ENCODE measurements around the gene PPY. TPM values are rescaled to one million over a fixed set of nuclear protein-coding genes. Genes with fewer than 3 reads are reported as not detected.

The PPY gene, protein sequence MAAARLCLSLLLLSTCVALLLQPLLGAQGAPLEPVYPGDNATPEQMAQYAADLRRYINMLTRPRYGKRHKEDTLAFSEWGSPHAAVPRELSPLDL
- not detected for polyA plus RNA-seq (2013)

DNA sequence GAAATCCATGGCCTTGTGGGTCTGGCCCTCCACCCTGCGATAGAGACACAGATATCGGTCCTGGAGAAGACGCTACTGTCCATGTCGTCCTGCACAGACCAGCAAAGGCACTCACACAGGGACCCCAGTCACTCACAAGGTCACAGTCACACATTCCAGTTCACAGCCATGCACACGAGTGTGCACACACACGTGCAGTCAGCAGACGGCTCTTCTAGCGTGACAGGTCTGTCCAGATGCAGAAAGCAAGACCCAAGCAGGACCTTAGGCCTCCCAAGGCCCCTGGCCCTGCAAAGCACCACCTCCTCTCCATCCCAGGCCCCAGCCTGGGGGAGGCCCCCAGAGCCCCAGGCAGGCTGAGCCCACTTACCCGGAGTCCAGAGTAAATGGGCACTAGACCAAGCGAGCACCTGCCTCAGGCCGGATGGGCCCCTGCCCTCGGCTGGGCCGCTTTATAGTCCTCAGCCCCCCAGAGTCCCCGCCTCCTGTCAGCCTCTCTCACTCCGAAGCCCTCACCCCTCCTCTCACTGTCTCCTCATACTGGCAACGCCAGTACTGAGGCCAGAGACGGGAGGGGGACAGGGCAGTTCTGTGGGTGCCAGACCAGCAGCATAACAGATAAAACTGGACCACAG lies at the start of gene PPY:
TSS of gene PPY (minus strand) at position 426 of the 635 bp plus-strand sequence. CDS start 822 bp downstream, outside the sequence.
- no peaks in the 10 kb centered on the region for H3K36me3 ChIP-seq (ENCODE audit: control insufficient read depth in 4 of 4, insufficient read depth in 4 of 4, low read length in 3 of 4)
- H3K4me1 ChIP-seq (ENCODE audit: control extremely low read depth in 1 of 4, control insufficient read depth in 4 of 4, insufficient read depth in 4 of 4, low read length in 3 of 4) = peaks cover 0 to 17% (median 12%) of the 10 kb centered on the region in 4 experiments
- WGBS (ENCODE audit: insufficient coverage) = 94% methylated on average over 15 of the region's 17 CpGs
- ChIA-PET POLR2A (no interaction called here), CTCF (interaction anchor here (0.5 to 12.4 kb wide), 5 partner anchors 39 to 101 kb away, joined by 3 to 218 read pairs (median 4); no protein-coding TSS in a partner anchor)
- no peak for DNase-seq
- H3K27me3 ChIP-seq (replicated peaks in 2 of 5; ENCODE audit: control insufficient read depth in 4 of 5, insufficient read depth in 5 of 5, low read length in 4 of 5) = peaks cover 0 to 16% (median 3%) of the 10 kb centered on the region in 5 experiments
- no peak within 1 kb of the TSS for H3K4me3 ChIP-seq (ENCODE audit: control insufficient read depth in 1 of 7, extremely low read depth in 1 of 7, insufficient read depth in 4 of 7, low read depth in 2 of 7, low read length in 6 of 7)
- H3K9me3 ChIP-seq (ENCODE audit: control extremely low read depth in 1 of 5, control insufficient read depth in 4 of 5, insufficient read depth in 2 of 5, low read depth in 1 of 5, low read length in 4 of 5) = no peaks in the 10 kb centered on the region
- no peak within 1 kb of the TSS for H3K27ac ChIP-seq (ENCODE audit: insufficient read depth in 1 of 2, low read depth in 1 of 2, low read length in 2 of 2, poor library complexity in 1 of 2, severe bottlenecking in 2 of 2)

DNA sequence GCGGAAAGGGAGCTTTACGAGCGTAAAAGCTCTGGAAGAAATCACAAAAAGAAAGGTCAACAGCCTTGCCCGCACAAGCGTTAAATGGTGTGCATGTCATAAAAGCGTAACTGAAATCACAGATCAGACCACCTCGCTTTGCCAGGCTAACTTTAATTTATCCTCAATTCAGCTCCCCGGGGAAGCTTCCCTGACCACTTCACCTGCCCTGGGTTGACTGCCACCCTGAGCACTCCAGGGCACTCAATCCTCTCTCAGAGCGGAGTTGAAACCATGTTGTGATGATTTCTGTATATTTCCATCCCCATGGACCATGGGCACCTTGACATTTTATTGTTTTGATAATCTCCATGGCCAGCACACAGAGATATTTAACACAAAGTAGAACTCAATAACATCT lies 46.0 kb upstream of the PPY start:
- POLR2A ChIA-PET = no interaction called here
- Histone ChIP-seq H3K4me3 (ENCODE audit: control insufficient read depth in 1 of 7, extremely low read depth in 1 of 7, insufficient read depth in 4 of 7, low read depth in 2 of 7, low read length in 6 of 7) (no peak overlapping the region), H3K36me3 (ENCODE audit: control insufficient read depth in 4 of 4, insufficient read depth in 4 of 4, low read length in 3 of 4) (no peaks in the 10 kb centered on the region), H3K27me3 (replicated peaks in 2 of 5; ENCODE audit: control insufficient read depth in 4 of 5, insufficient read depth in 5 of 5, low read length in 4 of 5) (peaks cover 0 to 29% (median 24%) of the 10 kb centered on the region in 5 experiments), H3K4me1 (ENCODE audit: control extremely low read depth in 1 of 4, control insufficient read depth in 4 of 4, insufficient read depth in 4 of 4, low read length in 3 of 4) (peaks cover 0 to 12% (median 4%) of the 10 kb centered on the region in 4 experiments), H3K9me3 (ENCODE audit: control extremely low read depth in 1 of 5, control insufficient read depth in 4 of 5, insufficient read depth in 2 of 5, low read depth in 1 of 5, low read length in 4 of 5) (no peaks in the 10 kb centered on the region), H3K27ac (ENCODE audit: insufficient read depth in 1 of 2, low read depth in 1 of 2, low read length in 2 of 2, poor library complexity in 1 of 2, severe bottlenecking in 2 of 2) (no peak overlapping the region)
- no peak for DNase-seq
- WGBS (ENCODE audit: insufficient coverage) = 95% methylated on average over 8 of the region's 9 CpGs
- CTCF ChIA-PET = interaction anchor here (1.2 to 3.1 kb wide), 3 partner anchors 45 to 108 kb away, joined by 3 to 8 read pairs (median 5); no protein-coding TSS in a partner anchor

DNA sequence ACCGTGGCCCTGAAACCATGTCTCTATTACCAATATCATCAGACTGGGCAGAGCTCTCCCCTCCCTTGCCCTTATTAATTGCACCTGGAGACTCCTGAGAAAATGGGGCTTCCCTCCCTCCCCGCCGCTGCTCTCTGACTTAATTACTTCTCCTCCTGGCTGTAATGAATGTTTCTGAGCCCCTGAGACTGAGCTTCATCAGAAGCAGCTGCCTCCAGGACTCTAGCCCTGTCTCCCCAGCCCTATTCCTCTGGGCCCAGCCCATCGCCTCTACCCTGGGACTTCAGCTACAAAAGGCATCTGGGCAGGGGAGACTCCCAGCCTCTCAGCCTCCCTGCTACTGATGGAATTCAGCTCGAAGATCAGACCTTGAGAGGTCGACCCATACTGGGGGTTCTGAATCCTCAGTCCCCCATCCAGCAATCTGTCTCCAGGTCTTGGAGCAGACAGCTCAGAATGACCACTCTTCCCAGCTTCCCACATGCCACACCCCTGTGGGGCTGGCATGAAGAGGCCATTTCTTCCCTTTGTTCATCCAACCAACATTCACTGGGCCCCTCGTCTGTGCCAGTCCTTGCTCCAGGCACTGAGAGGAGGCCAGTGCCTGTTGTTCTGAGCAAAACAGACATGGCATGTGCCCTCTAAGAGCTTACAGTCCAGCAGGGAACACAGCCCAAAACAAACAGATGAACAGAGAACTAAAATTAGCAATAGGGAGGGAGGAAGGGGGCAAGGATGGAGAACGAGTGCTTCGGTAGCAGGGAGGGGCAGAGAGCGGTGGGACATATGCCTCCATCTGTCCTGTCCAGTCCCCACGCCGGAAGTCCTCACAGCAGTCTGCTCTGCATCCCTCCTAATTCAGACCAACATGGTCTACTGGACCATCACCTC lies 45.1 kb upstream of the PPY start:
- no peak for DNase-seq
- H3K9me3 ChIP-seq (ENCODE audit: control extremely low read depth in 1 of 5, control insufficient read depth in 4 of 5, insufficient read depth in 2 of 5, low read depth in 1 of 5, low read length in 4 of 5) = no peaks in the 10 kb centered on the region
- no peak overlapping the region for H3K27ac ChIP-seq (ENCODE audit: insufficient read depth in 1 of 2, low read depth in 1 of 2, low read length in 2 of 2, poor library complexity in 1 of 2, severe bottlenecking in 2 of 2)
- H3K27me3 ChIP-seq (replicated peaks in 2 of 5; ENCODE audit: control insufficient read depth in 4 of 5, insufficient read depth in 5 of 5, low read length in 4 of 5) = peaks cover 0 to 39% (median 31%) of the 10 kb centered on the region in 5 experiments
- peaks cover 0 to 14% (median 5%) of the 10 kb centered on the region in 4 experiments for H3K4me1 ChIP-seq (ENCODE audit: control extremely low read depth in 1 of 4, control insufficient read depth in 4 of 4, insufficient read depth in 4 of 4, low read length in 3 of 4)
- ChIA-PET POLR2A (interaction anchor here (0.6 kb wide), 1 partner anchor 10 kb away, joined by 3 read pairs; no protein-coding TSS in a partner anchor), CTCF (interaction anchor here (0.9 to 3.1 kb wide), 8 partner anchors 9 to 107 kb away, joined by 3 to 8 read pairs (median 4); no protein-coding TSS in a partner anchor)
- H3K4me3 ChIP-seq (ENCODE audit: control insufficient read depth in 1 of 7, extremely low read depth in 1 of 7, insufficient read depth in 4 of 7, low read depth in 2 of 7, low read length in 6 of 7) = no peak overlapping the region
- H3K36me3 ChIP-seq (ENCODE audit: control insufficient read depth in 4 of 4, insufficient read depth in 4 of 4, low read length in 3 of 4) = no peaks in the 10 kb centered on the region
- WGBS (ENCODE audit: insufficient coverage) = 77% methylated on average over 11 of the region's 12 CpGs

DNA sequence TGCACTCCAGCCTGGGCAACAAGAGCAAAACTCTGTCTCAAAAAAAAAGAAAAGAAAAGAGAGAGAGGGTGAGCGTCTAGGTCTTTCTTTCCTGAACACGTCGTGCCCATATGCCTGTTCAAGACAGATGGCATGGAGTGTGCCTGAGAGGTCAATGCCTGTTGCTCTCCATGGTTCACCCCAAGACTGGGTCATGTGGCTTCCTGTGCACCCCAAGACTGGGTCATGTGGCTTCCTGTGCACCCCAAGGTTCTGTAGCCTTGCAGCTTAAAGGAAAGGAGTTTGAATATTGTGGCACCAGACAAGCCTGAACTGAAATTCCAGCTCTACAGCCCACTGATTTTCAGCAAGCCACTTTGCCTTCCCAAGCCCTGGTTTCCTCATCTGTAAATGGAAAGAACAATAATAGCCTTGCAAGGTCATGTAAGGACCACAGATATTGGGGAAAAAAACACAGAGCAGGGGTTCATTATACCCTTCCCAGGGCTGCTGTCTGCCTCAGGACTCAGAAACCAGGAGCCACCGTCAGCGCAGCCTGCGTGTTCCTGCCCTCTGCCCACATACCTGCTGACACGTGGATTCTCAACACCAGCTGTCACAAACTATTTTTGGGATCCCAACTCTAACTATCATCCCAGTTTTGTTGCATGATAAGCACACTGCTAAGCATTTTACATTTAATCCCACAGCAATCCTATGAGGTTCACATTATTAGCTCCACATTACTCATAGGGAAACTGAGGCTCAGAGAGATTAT lies 44.1 kb upstream of the PPY start:
- 94% methylated on average over 5 of the region's 7 CpGs for WGBS (ENCODE audit: insufficient coverage)
- Histone ChIP-seq H3K4me1 (ENCODE audit: control extremely low read depth in 1 of 4, control insufficient read depth in 4 of 4, insufficient read depth in 4 of 4, low read length in 3 of 4) (peaks cover 0 to 14% (median 5%) of the 10 kb centered on the region in 4 experiments), H3K27ac (ENCODE audit: insufficient read depth in 1 of 2, low read depth in 1 of 2, low read length in 2 of 2, poor library complexity in 1 of 2, severe bottlenecking in 2 of 2) (no peak overlapping the region), H3K36me3 (ENCODE audit: control insufficient read depth in 4 of 4, insufficient read depth in 4 of 4, low read length in 3 of 4) (no peaks in the 10 kb centered on the region), H3K27me3 (replicated peaks in 2 of 5; ENCODE audit: control insufficient read depth in 4 of 5, insufficient read depth in 5 of 5, low read length in 4 of 5) (peaks cover 2 to 44% (median 39%) of the 10 kb centered on the region in 5 experiments), H3K4me3 (ENCODE audit: control insufficient read depth in 1 of 7, extremely low read depth in 1 of 7, insufficient read depth in 4 of 7, low read depth in 2 of 7, low read length in 6 of 7) (no peak overlapping the region), H3K9me3 (ENCODE audit: control extremely low read depth in 1 of 5, control insufficient read depth in 4 of 5, insufficient read depth in 2 of 5, low read depth in 1 of 5, low read length in 4 of 5) (no peaks in the 10 kb centered on the region)
- ChIA-PET POLR2A (interaction anchor here (0.6 kb wide), 2 partner anchors 11 to 41 kb away, joined by 3 to 5 read pairs; no protein-coding TSS in a partner anchor), CTCF (interaction anchor here (0.9 to 3.1 kb wide), 7 partner anchors 10 to 86 kb away, joined by 3 to 8 read pairs (median 4); no protein-coding TSS in a partner anchor)
- DNase-seq = no peak

DNA sequence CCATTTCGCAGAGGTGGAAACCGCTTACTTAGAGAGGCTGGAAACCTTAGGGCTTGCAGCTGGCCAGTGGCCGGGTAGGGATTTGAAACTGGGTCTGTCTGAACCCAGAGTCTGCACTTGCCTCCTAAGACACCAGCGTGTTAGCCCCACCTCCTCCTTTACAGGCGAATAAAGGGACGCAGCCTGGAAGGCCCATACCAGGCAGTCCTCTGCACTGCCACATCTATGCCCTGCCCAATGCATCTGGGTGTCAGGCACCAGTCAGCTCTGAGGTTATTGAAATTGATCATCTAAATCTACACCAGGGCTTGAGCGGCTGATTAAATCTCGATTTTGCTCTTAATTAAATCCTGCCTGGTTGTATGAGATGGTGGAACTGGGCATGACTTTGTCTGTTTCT lies 42.2 kb upstream of the PPY start:
- WGBS (ENCODE audit: insufficient coverage) = 100% methylated on average over 5 of the region's 8 CpGs
- H3K4me3 ChIP-seq (ENCODE audit: control insufficient read depth in 1 of 7, extremely low read depth in 1 of 7, insufficient read depth in 4 of 7, low read depth in 2 of 7, low read length in 6 of 7) = no peak overlapping the region
- no peaks in the 10 kb centered on the region for H3K9me3 ChIP-seq (ENCODE audit: control extremely low read depth in 1 of 5, control insufficient read depth in 4 of 5, insufficient read depth in 2 of 5, low read depth in 1 of 5, low read length in 4 of 5)
- H3K27ac ChIP-seq (ENCODE audit: insufficient read depth in 1 of 2, low read depth in 1 of 2, low read length in 2 of 2, poor library complexity in 1 of 2, severe bottlenecking in 2 of 2) = no peak overlapping the region
- POLR2A ChIA-PET = no interaction called here
- DNase-seq = no peak
- H3K4me1 ChIP-seq (ENCODE audit: control extremely low read depth in 1 of 4, control insufficient read depth in 4 of 4, insufficient read depth in 4 of 4, low read length in 3 of 4) = peaks cover 0 to 14% (median 5%) of the 10 kb centered on the region in 4 experiments
- H3K27me3 ChIP-seq (replicated peaks in 2 of 5; ENCODE audit: control insufficient read depth in 4 of 5, insufficient read depth in 5 of 5, low read length in 4 of 5) = peaks cover 2 to 44% (median 39%) of the 10 kb centered on the region in 5 experiments
- no peaks in the 10 kb centered on the region for H3K36me3 ChIP-seq (ENCODE audit: control insufficient read depth in 4 of 4, insufficient read depth in 4 of 4, low read length in 3 of 4)
- CTCF ChIA-PET = interaction anchor here (1.3 to 2.4 kb wide), 5 partner anchors 10 to 41 kb away, joined by 3 to 11 read pairs (median 3); no protein-coding TSS in a partner anchor

All from common myeloid progenitor, CD34-positive (primary cell).